ENCODE results near the gene MS4A15.
"Not testable (repeated sequence)": the region's sequence is repeated elsewhere in the genome, so short reads cannot be mapped to it uniquely, and the experiment has no call there.

Gene MS4A15

GRCh38 chr11:60803273-60803936 is 46.7 kb downstream of the MS4A15 start:
- DNase-seq (ENCODE audit: low read depth in 3 of 3): no peak

- no peak for DNase-seq (ENCODE audit: low read depth in 3 of 3)
Measured at GRCh38 chr11:60809249-60809648, 52.6 kb downstream of the MS4A15 start.

GRCh38 chr11:60809691-60810090 is 53.0 kb downstream of the MS4A15 start:
- no peak for DNase-seq (ENCODE audit: low read depth in 3 of 3)

- DNase-seq (ENCODE audit: low read depth in 3 of 3): no peak
Measured at GRCh38 chr11:60810151-60810550, 53.5 kb downstream of the MS4A15 start.

GRCh38 chr11:60810569-60810968 is 53.9 kb downstream of the MS4A15 start:
- DNase-seq (ENCODE audit: low read depth in 3 of 3): no peak

- DNase-seq (ENCODE audit: low read depth in 3 of 3): no peak
Measured at GRCh38 chr11:60813324-60813723, 56.7 kb downstream of the MS4A15 start.

- no peak for DNase-seq (ENCODE audit: low read depth in 3 of 3)
Measured at GRCh38 chr11:60814112-60814511, 57.4 kb downstream of the MS4A15 start.

- no peak for DNase-seq (ENCODE audit: low read depth in 3 of 3)
Measured at GRCh38 chr11:60816590-60817157, 60.0 kb downstream of the MS4A15 start.

GRCh38 chr11:60818057-60818456 is 61.4 kb downstream of the MS4A15 start:
- no peak for DNase-seq (ENCODE audit: low read depth in 3 of 3)

- DNase-seq (ENCODE audit: low read depth in 3 of 3): no peak
Measured at GRCh38 chr11:60821827-60822599, 65.3 kb downstream of the MS4A15 start.

- DNase-seq (ENCODE audit: low read depth in 3 of 3): not testable (repeated sequence)
Measured at GRCh38 chr11:60823745-60824306, 67.2 kb downstream of the MS4A15 start.

- no peak for DNase-seq (ENCODE audit: low read depth in 3 of 3)
Measured at GRCh38 chr11:60825118-60825517, 68.5 kb downstream of the MS4A15 start.

GRCh38 chr11:60825790-60826189 is 69.1 kb downstream of the MS4A15 start:
- no peak for DNase-seq (ENCODE audit: low read depth in 3 of 3)

All from stimulated activated CD4-positive, alpha-beta T cell treated with anti-CD3 and anti-CD28 coated beads, TNF-alpha, amount 100 ng/mL, for 24 hours (primary cell).